SK-N-SH (cell line): ENCODE measurements around the gene METTL4. TPM values are rescaled to one million over a fixed set of nuclear protein-coding genes. Genes with fewer than 3 reads are reported as not detected.

Source experiments
- CTCF ChIA-PET: fragments of 300-600, 350-600 bp; formaldehyde crosslinking; extraction: SDS; loops from one replicate; lab custom pipeline; 2021; lab: Yijun Ruan, JAX
- POLR2A ChIA-PET: fragments of 350-600 bp; sonication (Branson Sonifier 250); formaldehyde crosslinking; extraction: SDS; loops from one replicate; lab custom pipeline; 2020; ENCODE audit warnings: antibody characterized with exemption, inconsistent platforms; lab: Yijun Ruan, JAX
- DNase-seq: peaks from one replicate; pipeline ENCODE4 v3.0.0; 2012
- H2AFZ ChIP-seq: fragments of 200-600 bp; sonication (generic); 2 replicates; pipeline ENCODE4 v1.8.1; 2016; ENCODE audit warnings: antibody characterized with exemption, mild to moderate bottlenecking, low read depth
- H3F3A ChIP-seq: fragments of 200-600 bp; sonication (generic); replicated peaks from 2 replicates; pipeline ENCODE3; 2016; ENCODE audit warnings: antibody characterized with exemption, mild to moderate bottlenecking; ENCODE audit not compliant: insufficient read depth
- H3K27ac ChIP-seq, 2 experiments: fragments of 200-500 bp in 1 of 2; fragments of 200-600 bp in 1 of 2; sonication (Bioruptor generic) in 1 of 2; sonication (generic), shearing (Covaris generic) in 1 of 2; 2 replicates each; pipeline versions ENCODE4 v1.5.1 to v1.6.1; 2014 to 2016; ENCODE audit warnings: low read depth in 2 of 2, inconsistent platforms in 1 of 2, low read length in 1 of 2, mild to moderate bottlenecking in 1 of 2, mixed read lengths in 1 of 2
- H3K27me3 ChIP-seq: fragments of 200-600 bp; sonication (generic), shearing (Covaris generic); 2 replicates; pipeline ENCODE4 v1.6.1; 2016; ENCODE audit warnings: mixed run types; ENCODE audit not compliant: insufficient read depth
- H3K36me3 ChIP-seq, 2 experiments: fragments of 200-500 bp in 1 of 2; fragments of 200-600 bp in 1 of 2; sonication (Bioruptor generic) in 1 of 2; sonication (generic) in 1 of 2; replicated peaks in 1 of 2; 2 replicates each; pipeline versions ENCODE3 to v1.5.1; 2014 to 2016; ENCODE audit warnings: low read length in 1 of 2, mild to moderate bottlenecking in 1 of 2; ENCODE audit not compliant: insufficient read depth in 2 of 2, control insufficient read depth in 1 of 2
- H3K4me1 ChIP-seq, 2 experiments: fragments of 200-500 bp in 1 of 2; fragments of 200-600 bp in 1 of 2; sonication (Bioruptor generic) in 1 of 2; sonication (generic), shearing (Covaris generic) in 1 of 2; 2 replicates each; pipeline versions ENCODE4 v1.5.1 to v1.6.1; 2014 to 2016; ENCODE audit warnings: low read depth in 1 of 2, low read length in 1 of 2, mixed run types in 1 of 2; ENCODE audit not compliant: insufficient read depth in 2 of 2, control insufficient read depth in 1 of 2
- H3K4me2 ChIP-seq: fragments of 200-600 bp; sonication (generic), shearing (Covaris generic); 2 replicates; pipeline ENCODE4 v1.6.1; 2017; ENCODE audit warnings: mixed run types
- H3K4me3 ChIP-seq, 2 experiments: fragments of 200-500 bp in 1 of 2; fragments of 200-600 bp in 1 of 2; sonication (Bioruptor generic) in 1 of 2; sonication (generic), shearing (Covaris generic) in 1 of 2; 2 replicates each; pipeline versions ENCODE4 v1.5.1 to v1.8.1; 2014 to 2016; ENCODE audit warnings: low read depth in 2 of 2, inconsistent platforms in 1 of 2, low read length in 1 of 2, mild to moderate bottlenecking in 1 of 2, mixed read lengths in 1 of 2, moderate library complexity in 1 of 2
- H3K79me2 ChIP-seq: fragments of 200-600 bp; sonication (generic); 2 replicates; pipeline ENCODE4 v1.8.1; 2017; ENCODE audit warnings: mild to moderate bottlenecking; ENCODE audit not compliant: insufficient read depth
- H3K9ac ChIP-seq: fragments of 200-600 bp; sonication (generic); 2 replicates; pipeline ENCODE4 v1.6.1; 2017; ENCODE audit warnings: mixed run types
- H3K9me2 ChIP-seq: fragments of 200-600 bp; sonication (generic); 2 replicates; pipeline ENCODE4 v1.6.1; 2017; ENCODE audit warnings: mixed run types
- H3K9me3 ChIP-seq: fragments of 200-600 bp; sonication (generic); 2 replicates; pipeline ENCODE4 v1.6.1; 2017; ENCODE audit warnings: mixed run types, mild to moderate bottlenecking, moderate library complexity
- H4K20me1 ChIP-seq: fragments of 200-600 bp; sonication (generic); 2 replicates; pipeline ENCODE4 v1.6.1; 2017; ENCODE audit warnings: mild to moderate bottlenecking, mixed run types; ENCODE audit not compliant: insufficient read depth
- CHD2 ChIP-seq: fragments of 150-350 bp; IDR thresholded peaks from 2 replicates; pipeline ENCODE4 v1.6.1; 2018; ENCODE audit warnings: low read length; ENCODE audit not compliant: partially characterized antibody
- EZH2phosphoT487 ChIP-seq: fragments of 200-600 bp; sonication (generic); IDR thresholded peaks from 2 replicates; pipeline ENCODE4 v1.6.1; 2017; ENCODE audit warnings: low read depth, mixed run types, mild to moderate bottlenecking, antibody characterized with exemption, moderate library complexity, borderline replicate concordance
- FOXJ3 ChIP-seq: sonication (generic); formaldehyde crosslinking; IDR thresholded peaks from 2 replicates; pipeline ENCODE4 v1.5.1; 2020; ENCODE audit warnings: mild to moderate bottlenecking, missing genetic modification reagents
- FOXM1 ChIP-seq: IDR thresholded peaks from 2 replicates; pipeline ENCODE4 v1.4.0; 2012; ENCODE audit warnings: low read depth, mild to moderate bottlenecking
- RAD21 ChIP-seq: IDR thresholded peaks from 2 replicates; pipeline ENCODE4 v1.6.1; 2012; ENCODE audit warnings: mild to moderate bottlenecking, low read length
- USF2 ChIP-seq: fragments of 150-350 bp; IDR thresholded peaks from 2 replicates; pipeline ENCODE4 v1.6.1; 2017; ENCODE audit warnings: antibody characterized with exemption, low read length, low read depth, borderline replicate concordance
- ZBTB33 ChIP-seq: IDR thresholded peaks from 2 replicates; pipeline ENCODE4 v1.4.0; 2012; ENCODE audit warnings: low read depth, borderline replicate concordance
- WGBS: methylation state at CpG from one replicate; pipeline ENCODE4 v1.1.6; 2017; ENCODE audit warnings: low lambda C conversion rate; 5-methylcytosine and 5-hydroxymethylcytosine counted together
- polyA plus RNA-seq, 3 experiments: library from polyadenylated mRNA; depleted of rRNA; stranded (reverse); fragments of >200 nt; gene quantifications; 2 replicates each; pipeline ENCODE4 v1.2.3, GENCODE V29; 2012
- TF ChIP-seq, protein P1 (sequence below): fragments of 150-350 bp; IDR thresholded peaks from 2 replicates; pipeline ENCODE4 v1.6.1; 2016; ENCODE audit warnings: mild to moderate bottlenecking, low read depth, low read length
- TF ChIP-seq, protein P2 (sequence below): fragments of 200-600 bp; sonication (generic); IDR thresholded peaks from 2 replicates; pipeline ENCODE4 v1.6.1; 2017; ENCODE audit warnings: antibody characterized with exemption, mild to moderate bottlenecking, moderate library complexity
- TF ChIP-seq, protein P3 (sequence below): IDR thresholded peaks from 2 replicates; pipeline ENCODE4 v1.6.1; 2012; ENCODE audit warnings: mild to moderate bottlenecking, low read depth, low read length, moderate library complexity
- TF ChIP-seq, protein P4 (sequence below): IDR thresholded peaks from 2 replicates; pipeline ENCODE4; 2012

METTL4 gene
- polyA plus RNA-seq, 1 of the 3 experiments (the other 2 are of a cell fraction): 2.9 TPM

DNA sequence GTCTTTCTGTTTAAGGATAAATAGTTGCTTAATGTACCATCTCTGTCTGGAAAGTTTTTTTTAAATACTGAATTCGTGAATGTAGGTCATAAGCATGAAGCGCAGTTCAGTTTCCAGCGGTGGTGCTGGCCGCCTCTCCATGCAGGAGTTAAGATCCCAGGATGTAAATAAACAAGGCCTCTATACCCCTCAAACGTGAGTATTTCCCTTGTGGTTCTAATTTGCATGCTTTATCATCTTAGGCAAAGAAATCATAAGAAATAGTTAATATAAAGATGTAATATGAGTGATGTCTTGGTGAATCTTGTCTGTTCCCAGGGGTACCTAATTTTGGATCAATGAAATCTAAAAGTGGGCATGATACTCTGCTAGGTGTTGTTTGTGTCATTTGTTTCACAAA lies 1.6 kb upstream of the METTL4 start:
- Histone ChIP-seq H3K27ac (peak overlapping the region; percentile 67 to 98; a peak in 3 of 4 replicates), H3K9ac (peak overlapping the region; percentile 95; the same call in 1 of the 2 replicates), H4K20me1 (no peaks in the 10 kb centered on the region), H3K4me3 (peak overlapping the region; percentile 69 to 97), H3K9me2 (no peaks in the 10 kb centered on the region), H3K4me1 (peaks cover 16 to 20% of the 10 kb centered on the region in 2 experiments; a peak in 3 of 4 replicates), H3K79me2 (peaks cover 91% of the 10 kb centered on the region), H3K27me3 (no peaks in the 10 kb centered on the region), H3K4me2 (peak overlapping the region; percentile 94), H3K9me3 (no peaks in the 10 kb centered on the region), H2AFZ (peak overlapping the region; percentile 97), H3K36me3 (peaks cover 12 to 20% of the 10 kb centered on the region in 2 experiments), H3F3A (peaks cover 5% of the 10 kb centered on the region)
- no peak for DNase-seq
- ChIA-PET POLR2A (no interaction called here), CTCF (interaction anchor here (1.2 kb wide), 1 partner anchor 31 kb away, joined by 3 read pairs; no protein-coding TSS in a partner anchor)
- TF ChIP-seq EZH2phosphoT487: no peak
- TF ChIP-seq RAD21: no peak
- TF ChIP-seq ZBTB33: no peak
- TF ChIP-seq, protein P1, sequence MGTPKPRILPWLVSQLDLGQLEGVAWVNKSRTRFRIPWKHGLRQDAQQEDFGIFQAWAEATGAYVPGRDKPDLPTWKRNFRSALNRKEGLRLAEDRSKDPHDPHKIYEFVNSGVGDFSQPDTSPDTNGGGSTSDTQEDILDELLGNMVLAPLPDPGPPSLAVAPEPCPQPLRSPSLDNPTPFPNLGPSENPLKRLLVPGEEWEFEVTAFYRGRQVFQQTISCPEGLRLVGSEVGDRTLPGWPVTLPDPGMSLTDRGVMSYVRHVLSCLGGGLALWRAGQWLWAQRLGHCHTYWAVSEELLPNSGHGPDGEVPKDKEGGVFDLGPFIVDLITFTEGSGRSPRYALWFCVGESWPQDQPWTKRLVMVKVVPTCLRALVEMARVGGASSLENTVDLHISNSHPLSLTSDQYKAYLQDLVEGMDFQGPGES: no peak
- TF ChIP-seq, protein P2, sequence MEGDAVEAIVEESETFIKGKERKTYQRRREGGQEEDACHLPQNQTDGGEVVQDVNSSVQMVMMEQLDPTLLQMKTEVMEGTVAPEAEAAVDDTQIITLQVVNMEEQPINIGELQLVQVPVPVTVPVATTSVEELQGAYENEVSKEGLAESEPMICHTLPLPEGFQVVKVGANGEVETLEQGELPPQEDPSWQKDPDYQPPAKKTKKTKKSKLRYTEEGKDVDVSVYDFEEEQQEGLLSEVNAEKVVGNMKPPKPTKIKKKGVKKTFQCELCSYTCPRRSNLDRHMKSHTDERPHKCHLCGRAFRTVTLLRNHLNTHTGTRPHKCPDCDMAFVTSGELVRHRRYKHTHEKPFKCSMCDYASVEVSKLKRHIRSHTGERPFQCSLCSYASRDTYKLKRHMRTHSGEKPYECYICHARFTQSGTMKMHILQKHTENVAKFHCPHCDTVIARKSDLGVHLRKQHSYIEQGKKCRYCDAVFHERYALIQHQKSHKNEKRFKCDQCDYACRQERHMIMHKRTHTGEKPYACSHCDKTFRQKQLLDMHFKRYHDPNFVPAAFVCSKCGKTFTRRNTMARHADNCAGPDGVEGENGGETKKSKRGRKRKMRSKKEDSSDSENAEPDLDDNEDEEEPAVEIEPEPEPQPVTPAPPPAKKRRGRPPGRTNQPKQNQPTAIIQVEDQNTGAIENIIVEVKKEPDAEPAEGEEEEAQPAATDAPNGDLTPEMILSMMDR: no peak
- no peak for TF ChIP-seq FOXM1
- TF ChIP-seq, protein P3, sequence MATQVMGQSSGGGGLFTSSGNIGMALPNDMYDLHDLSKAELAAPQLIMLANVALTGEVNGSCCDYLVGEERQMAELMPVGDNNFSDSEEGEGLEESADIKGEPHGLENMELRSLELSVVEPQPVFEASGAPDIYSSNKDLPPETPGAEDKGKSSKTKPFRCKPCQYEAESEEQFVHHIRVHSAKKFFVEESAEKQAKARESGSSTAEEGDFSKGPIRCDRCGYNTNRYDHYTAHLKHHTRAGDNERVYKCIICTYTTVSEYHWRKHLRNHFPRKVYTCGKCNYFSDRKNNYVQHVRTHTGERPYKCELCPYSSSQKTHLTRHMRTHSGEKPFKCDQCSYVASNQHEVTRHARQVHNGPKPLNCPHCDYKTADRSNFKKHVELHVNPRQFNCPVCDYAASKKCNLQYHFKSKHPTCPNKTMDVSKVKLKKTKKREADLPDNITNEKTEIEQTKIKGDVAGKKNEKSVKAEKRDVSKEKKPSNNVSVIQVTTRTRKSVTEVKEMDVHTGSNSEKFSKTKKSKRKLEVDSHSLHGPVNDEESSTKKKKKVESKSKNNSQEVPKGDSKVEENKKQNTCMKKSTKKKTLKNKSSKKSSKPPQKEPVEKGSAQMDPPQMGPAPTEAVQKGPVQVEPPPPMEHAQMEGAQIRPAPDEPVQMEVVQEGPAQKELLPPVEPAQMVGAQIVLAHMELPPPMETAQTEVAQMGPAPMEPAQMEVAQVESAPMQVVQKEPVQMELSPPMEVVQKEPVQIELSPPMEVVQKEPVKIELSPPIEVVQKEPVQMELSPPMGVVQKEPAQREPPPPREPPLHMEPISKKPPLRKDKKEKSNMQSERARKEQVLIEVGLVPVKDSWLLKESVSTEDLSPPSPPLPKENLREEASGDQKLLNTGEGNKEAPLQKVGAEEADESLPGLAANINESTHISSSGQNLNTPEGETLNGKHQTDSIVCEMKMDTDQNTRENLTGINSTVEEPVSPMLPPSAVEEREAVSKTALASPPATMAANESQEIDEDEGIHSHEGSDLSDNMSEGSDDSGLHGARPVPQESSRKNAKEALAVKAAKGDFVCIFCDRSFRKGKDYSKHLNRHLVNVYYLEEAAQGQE: no peak
- TF ChIP-seq, protein P4, sequence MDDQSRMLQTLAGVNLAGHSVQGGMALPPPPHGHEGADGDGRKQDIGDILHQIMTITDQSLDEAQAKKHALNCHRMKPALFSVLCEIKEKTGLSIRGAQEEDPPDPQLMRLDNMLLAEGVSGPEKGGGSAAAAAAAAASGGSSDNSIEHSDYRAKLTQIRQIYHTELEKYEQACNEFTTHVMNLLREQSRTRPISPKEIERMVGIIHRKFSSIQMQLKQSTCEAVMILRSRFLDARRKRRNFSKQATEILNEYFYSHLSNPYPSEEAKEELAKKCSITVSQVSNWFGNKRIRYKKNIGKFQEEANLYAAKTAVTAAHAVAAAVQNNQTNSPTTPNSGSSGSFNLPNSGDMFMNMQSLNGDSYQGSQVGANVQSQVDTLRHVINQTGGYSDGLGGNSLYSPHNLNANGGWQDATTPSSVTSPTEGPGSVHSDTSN: no peak
- TF ChIP-seq FOXJ3 (CRISPR knock-in tag): no peak
- TF ChIP-seq CHD2: no peak
- no peak for TF ChIP-seq USF2
- 27% methylated on average over 5 of the region's 5 CpGs for WGBS
